GM18499 (cell line): ENCODE data around the gene TASP1.
A peak's percentile ranks its signal among the peaks of the same experiment; 100 is the strongest.

Experiments
- ATAC-seq: cut with Tn5 transposase; IDR thresholded peaks from one replicate; pipeline ENCODE4 v1.9.1; 2021; ENCODE audit warnings: moderate number of reproducible peaks; ENCODE audit not compliant: insufficient read depth, unreplicated experiment

TASP1 gene

DNA sequence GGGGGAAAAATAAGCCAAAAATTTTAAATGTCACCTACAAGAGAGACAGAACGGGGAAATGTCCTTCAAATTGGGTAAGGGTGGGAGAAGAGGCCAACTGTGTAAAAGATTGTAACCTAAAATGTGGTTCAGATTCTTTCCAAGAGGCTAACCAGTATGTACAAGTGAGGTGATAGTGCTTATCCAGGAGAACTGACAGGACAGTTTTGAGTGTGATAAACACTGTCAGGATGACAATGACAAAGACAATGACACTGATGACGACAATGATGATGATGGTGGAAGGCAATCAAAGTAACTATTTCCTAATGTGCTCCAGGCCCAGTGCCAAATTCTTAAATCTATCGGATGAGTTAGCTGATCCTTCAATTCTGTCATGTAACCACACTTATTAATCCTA is 57.3 kb downstream of the TASP1 start:
- no peak for ATAC-seq

GRCh38 chr20:13580707-13581106 is 58.0 kb downstream of the TASP1 start:
- no peak for ATAC-seq

DNA sequence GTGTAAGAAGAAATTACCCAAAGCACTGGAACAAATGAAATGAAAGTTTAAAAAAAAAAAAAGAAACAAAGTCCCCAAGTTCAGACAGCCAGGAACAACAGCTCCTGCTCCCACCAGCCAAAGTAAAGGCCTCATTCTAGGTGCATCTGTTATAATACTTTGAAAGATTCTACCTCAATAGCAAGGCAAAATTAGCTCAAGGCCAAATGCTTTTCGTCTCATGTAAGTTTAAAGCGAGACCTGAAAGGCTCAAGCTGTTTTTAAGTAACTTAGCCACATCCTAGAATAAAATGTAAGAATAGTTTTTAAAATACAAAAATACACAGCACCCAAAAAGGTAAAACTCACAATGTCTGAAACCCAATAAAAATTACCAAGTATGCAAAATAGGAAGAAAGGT is 64.7 kb downstream of the TASP1 start:
- no peak for ATAC-seq

DNA sequence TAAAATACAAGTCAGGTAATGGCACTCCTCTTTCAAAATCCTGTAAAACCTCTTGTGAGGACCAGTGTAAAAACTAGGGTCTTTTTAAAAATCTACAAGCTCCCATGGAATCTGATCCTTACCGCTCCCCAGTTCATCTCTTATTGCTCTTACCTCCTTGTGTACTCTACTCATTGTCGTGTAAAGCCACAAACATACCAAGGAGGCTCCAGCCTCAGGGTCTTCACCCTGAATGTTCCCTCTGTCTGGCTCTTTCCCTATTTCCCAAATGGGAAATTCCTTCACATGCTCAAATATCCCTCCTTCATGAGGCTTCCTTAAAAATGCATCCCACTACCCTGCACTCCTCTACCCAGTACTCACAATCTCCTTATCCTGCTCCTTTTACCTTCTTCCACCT is 67.1 kb downstream of the TASP1 start:
- ATAC-seq = no peak

GRCh38 chr20:13567663-13568062 is 71.1 kb downstream of the TASP1 start:
- ATAC-seq = no peak

- ATAC-seq = no peak
Measured at GRCh38 chr20:13563854-13564253, 74.9 kb downstream of the TASP1 start.

DNA sequence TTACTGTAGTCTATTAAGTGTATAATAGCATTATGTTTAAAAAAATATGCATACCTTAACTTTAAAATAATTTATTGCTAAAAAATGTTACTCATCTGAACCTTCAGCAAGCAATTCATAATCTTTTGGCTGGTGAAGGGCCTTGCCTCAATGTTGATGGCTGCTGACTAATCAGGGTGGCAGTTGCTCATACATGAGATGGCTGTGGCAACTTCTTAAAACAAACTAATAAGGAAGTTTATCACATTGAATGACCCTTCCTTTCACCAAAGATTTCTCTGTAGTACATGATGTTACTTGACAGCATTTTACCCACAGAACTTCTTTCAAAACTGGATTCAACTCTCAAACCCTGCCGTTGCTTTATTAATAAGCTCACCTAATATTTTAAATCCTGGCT is 84.0 kb downstream of the TASP1 start:
- no peak for ATAC-seq

- no peak for ATAC-seq
Measured at GRCh38 chr20:13554076-13554475, 84.7 kb downstream of the TASP1 start.

- no peak for ATAC-seq
Measured at GRCh38 chr20:13552061-13552460, 86.7 kb downstream of the TASP1 start.

- no peak for ATAC-seq
Measured at GRCh38 chr20:13549451-13549850, 89.3 kb downstream of the TASP1 start.

DNA sequence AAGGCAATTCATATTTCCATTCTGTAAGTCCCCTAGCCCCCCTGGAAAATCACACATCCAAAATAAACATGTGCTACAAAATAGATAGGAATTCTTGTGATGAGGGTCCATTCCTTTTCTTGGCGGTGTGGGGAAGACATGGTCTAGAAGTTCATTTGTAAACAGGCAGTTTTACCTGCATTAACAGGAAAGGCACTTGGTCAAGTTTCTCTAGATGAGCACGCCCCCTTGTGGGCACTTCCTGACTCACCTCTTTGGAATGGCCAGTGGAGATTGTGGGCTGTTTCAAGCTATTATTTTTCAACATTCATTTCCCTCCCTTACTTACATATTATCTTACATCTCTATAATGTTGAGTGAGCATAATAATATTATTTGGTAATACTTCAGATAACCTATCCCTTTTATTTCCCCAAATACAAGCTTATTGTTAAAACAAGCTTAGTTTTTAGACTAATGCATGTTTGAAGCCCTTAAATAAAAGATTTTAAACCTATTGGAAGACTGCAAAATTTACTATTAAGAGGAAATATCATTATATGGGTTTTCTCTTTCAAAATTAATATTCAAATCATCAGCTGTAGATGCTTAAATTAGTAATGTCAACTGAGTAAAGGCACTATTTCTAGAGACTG is 92.1 kb downstream of the TASP1 start:
- peak; percentile 60 for ATAC-seq

DNA sequence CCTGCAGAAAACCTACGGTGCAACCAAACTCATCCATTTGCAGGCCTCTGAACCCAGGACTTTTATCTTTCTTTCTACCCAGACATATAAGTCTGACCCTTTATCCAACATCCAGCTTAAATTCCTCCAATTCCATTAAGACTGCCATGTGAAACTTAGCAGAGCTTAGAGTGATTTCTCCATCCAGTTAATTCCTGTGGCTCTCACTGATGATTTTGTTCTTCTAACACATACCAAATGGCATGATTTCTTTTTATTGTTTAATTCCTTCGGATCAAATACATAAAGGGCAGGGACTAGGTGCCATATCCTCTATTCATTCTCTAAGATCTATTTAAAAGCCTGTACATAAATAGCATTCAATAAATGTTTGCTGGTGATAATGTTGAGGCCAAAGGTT is 92.9 kb downstream of the TASP1 start:
- ATAC-seq = no peak

GRCh38 chr20:13543783-13544182 is 94.9 kb downstream of the TASP1 start:
- ATAC-seq = no peak

DNA sequence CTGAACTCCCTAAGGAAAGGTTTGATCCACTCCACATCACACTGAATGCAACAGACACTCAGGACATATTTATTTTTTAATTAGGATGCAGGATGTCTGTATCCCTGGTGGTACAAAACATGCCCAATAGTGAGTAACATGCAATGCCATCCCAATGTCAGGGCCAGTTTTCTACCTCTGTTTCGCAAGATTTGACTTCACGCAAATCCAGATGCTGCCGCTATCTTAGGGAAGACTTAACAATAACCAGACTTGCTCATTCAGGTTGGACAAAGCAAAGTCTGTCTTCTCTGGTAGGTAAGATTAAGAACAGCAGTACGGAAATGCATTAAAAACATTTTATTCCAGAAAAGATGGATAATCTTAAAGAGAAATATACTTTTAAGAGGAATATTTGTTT is 103.1 kb downstream of the TASP1 start:
- no peak for ATAC-seq

DNA sequence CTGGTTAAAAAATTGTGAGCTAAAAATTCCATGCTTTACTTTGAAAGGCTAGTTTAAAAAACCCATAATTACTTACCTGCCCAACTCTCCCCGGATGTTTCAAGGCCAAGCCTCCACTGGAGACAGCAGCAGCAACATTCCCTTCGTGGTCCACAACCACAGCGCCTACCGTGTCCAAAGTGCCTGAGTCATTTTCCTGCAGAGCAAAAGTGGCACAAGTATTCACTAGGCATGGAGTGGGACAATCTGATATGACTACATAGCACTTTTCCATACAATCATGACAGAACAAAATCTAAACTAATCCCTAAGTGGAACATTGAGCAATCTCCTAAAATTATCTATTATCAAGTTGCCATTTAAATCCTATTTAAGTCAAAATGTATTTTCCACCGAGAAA is 104.8 kb downstream of the TASP1 start:
- no peak for ATAC-seq

DNA sequence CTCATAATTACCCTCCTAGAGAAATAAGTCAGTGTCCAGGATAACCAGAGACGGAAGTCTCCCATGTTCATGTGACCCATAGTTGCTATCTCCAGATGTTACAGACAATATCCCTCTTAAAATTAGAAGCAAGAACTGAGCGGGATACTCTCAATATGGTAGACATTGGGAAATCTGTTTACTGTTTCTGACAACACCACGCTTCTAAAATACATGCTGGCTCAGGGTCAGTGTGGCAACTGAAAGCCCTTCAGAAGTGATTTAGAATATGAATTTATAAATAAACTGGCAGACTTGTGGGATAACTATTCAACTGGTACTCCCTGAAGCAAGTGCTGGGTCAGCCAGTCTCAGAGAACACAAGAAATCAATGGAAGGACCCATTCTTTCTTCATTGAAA is 108.6 kb downstream of the TASP1 start:
- ATAC-seq = no peak

- ATAC-seq = no peak
Measured at GRCh38 chr20:13526551-13526950, 112.2 kb downstream of the TASP1 start.

GRCh38 chr20:13525225-13525940 is 113.3 kb downstream of the TASP1 start:
- ATAC-seq = no peak

- ATAC-seq = no peak
Measured at GRCh38 chr20:13524339-13524738, 114.4 kb downstream of the TASP1 start.

DNA sequence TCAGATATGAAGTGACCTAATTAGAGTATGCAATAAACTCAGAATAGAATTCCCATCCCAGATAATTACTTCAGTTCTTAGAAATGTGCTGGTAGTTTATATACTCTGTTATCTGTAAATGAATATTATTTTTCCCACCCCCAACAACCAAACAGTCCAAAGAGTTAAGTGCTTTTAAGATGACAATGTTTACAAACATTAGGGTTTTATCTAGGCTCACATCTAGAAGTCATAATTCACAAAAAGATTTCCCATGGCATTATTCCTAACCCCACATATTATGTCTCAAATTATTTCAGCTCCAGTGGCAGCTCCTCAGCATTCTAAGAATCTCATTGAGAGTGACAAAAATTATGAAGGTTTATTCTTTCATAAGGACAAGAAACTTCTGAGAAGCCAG is 120.9 kb downstream of the TASP1 start:
- no peak for ATAC-seq

DNA sequence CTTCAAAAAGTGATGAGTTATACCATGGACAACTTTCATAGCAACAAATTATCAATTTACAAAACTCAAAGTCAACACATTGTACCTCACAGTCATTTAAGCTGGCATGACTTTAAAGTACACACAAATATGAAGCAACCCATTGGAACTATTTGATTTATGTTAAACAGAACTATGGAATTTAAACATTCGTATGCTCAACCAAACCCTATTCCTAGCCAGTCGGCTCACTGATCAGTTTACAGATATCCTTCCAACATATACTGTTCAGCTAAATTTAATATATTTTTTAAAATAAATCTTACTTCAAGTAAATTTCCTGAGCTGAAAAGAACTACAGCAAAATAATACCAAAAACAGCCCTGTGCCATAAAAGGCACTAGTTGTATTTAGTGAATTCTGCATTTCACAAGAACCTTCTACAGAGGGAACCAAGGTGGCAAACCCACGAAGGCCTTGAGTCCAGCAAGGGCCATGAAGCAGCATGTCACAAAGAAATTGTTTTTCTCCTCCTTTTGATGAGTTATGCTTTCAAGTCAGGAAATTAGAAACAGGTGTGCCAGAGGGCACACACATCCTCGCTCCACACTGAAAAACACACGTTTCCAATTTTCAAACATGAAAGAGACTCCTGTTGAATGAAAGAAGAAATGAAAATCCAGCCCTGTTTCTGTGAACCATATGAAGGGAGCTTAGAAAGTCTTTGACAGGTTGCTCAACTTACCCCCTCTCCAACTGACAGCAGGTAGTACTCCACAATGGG is 122.8 kb downstream of the TASP1 start:
- no peak for ATAC-seq

- no peak for ATAC-seq
Measured at GRCh38 chr20:13515291-13515690, 123.4 kb downstream of the TASP1 start.
